Measurements from ENCODE around the gene BNC2. TPM values are rescaled to one million over a fixed set of nuclear protein-coding genes. Genes with fewer than 3 reads are reported as not detected.

Gene BNC2
- total and polyA plus RNA-seq, 5 donors from 2014 or later, result not detected

DNA sequence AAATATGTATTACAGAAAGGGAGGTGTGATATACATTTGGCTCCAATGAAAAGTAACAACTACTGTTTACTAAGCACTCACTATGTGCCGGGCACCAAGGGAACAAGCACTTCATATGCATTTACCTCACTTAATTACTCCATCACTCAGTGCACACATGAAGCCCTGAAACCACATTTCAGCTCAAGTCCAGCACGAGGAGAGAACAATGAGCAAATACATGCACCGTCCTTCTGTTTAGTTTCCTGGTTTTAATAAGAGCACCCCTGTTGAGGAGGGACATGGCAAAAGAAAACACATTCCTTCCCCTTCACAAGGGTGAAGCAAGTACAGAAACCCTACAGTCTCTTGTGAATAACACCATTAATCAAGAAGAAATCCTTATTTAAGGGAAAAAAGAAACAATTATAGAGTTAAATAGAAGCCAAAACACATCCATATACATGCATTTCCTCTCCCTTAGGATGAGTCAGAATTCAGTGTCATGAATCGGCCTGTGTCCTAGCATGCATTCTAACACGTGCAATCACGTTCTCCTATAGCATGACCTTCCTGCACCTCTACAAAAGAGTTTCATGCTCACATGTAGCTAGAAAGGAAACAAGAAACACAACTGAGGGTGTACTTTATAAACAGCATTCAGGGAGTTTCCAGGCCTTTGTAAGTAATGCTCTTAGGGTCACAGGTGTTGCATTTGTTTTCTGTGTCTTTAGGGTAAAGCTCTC is 411.6 kb downstream of the BNC2 start:
- Histone ChIP-seq H3K4me1 (ENCODE audit: control insufficient read depth, insufficient read depth, low read length, poor library complexity, severe bottlenecking) (no peaks in the 10 kb centered on the region), H3K36me3 (ENCODE audit: control insufficient read depth, insufficient read depth, low read length) (no peaks in the 10 kb centered on the region), H3K27ac (ENCODE audit: insufficient read depth, low read length, poor library complexity, severe bottlenecking) (no peak overlapping the region), H3K27me3 (ENCODE audit: control insufficient read depth, insufficient read depth, low read length) (no peaks in the 10 kb centered on the region), H3K4me3 (ENCODE audit: low read depth, low read length) (no peak overlapping the region), H3K9me3 (ENCODE audit: control insufficient read depth in 2 of 2, low read length in 2 of 2) (no peaks in the 10 kb centered on the region)
- no peaks in the 10 kb centered on the region for H3K36me3 Mint-ChIP-seq
- no peak overlapping the region for H3K27ac Mint-ChIP-seq
- DNase-seq (no peak), ATAC-seq (ENCODE audit: low read depth in 2 of 2) (no peak)
- H3K27me3 Mint-ChIP-seq, result no peaks in the 10 kb centered on the region
- no peaks in the 10 kb centered on the region for H3K4me1 Mint-ChIP-seq
- H3K4me3 Mint-ChIP-seq, result no peak overlapping the region
- peaks cover 0 to 9% (median 4%) of the 10 kb centered on the region in 7 donors for H3K9me3 Mint-ChIP-seq

DNA sequence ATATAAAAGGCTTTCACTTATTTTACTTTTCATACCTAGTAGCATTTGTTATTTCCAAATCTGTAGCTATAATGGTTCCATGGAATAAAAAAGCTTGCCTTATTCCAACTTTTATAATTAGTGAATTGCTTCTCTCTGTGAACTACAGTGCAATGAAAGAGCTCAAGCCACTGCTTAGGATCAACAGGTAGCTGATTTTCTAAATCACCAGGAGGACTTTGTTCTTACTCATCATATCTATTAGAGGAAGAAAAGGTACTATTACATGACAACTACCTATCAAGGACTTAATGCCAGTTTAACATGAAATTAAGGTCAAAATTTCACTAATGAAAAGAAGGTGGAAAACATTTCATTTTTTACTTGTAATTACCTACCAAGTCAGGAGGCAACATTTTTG is 414.6 kb downstream of the BNC2 start:
- no peak overlapping the region for H3K4me3 Mint-ChIP-seq
- Histone ChIP-seq H3K27ac (ENCODE audit: insufficient read depth, low read length, poor library complexity, severe bottlenecking) (no peak overlapping the region), H3K4me3 (ENCODE audit: low read depth, low read length) (no peak overlapping the region), H3K36me3 (ENCODE audit: control insufficient read depth, insufficient read depth, low read length) (no peaks in the 10 kb centered on the region), H3K9me3 (ENCODE audit: control insufficient read depth in 2 of 2, low read length in 2 of 2) (no peaks in the 10 kb centered on the region), H3K4me1 (ENCODE audit: control insufficient read depth, insufficient read depth, low read length, poor library complexity, severe bottlenecking) (no peaks in the 10 kb centered on the region), H3K27me3 (ENCODE audit: control insufficient read depth, insufficient read depth, low read length) (no peaks in the 10 kb centered on the region)
- H3K27me3 Mint-ChIP-seq, result no peaks in the 10 kb centered on the region
- ATAC-seq (ENCODE audit: low read depth in 2 of 2), result no peak
- DNase-seq, result no peak
- no peak overlapping the region for H3K27ac Mint-ChIP-seq
- H3K9me3 Mint-ChIP-seq, result peaks cover 0 to 7% (median 0%) of the 10 kb centered on the region in 7 donors
- no peaks in the 10 kb centered on the region for H3K36me3 Mint-ChIP-seq
- H3K4me1 Mint-ChIP-seq, result no peaks in the 10 kb centered on the region

DNA sequence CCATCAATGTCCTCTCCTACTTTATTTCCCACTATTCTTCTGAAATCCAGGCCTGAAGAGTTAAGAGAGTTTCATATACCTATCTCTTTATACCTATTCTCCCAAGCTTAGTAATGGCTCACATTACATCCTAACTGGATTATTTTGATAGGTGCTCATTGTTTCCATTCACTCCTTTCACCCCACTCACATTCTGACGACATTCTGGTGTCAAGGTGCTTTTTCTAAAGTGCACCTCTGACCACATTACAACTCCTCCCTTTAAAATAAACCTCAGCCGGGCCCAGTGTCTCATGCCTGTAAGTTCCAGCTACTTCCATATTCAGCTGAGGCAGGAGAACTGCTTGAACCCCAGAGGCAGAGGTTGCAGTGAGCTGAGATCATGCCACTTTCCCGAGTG is 417.1 kb downstream of the BNC2 start:
- no peaks in the 10 kb centered on the region for H3K27me3 ChIP-seq (ENCODE audit: control insufficient read depth, insufficient read depth, low read length)
- DNase-seq, result no peak
- H3K4me3 Mint-ChIP-seq, result no peak overlapping the region
- no peaks in the 10 kb centered on the region for H3K4me1 ChIP-seq (ENCODE audit: control insufficient read depth, insufficient read depth, low read length, poor library complexity, severe bottlenecking)
- H3K27ac ChIP-seq (ENCODE audit: insufficient read depth, low read length, poor library complexity, severe bottlenecking), result no peak overlapping the region
- no peaks in the 10 kb centered on the region for H3K9me3 ChIP-seq (ENCODE audit: control insufficient read depth in 2 of 2, low read length in 2 of 2)
- H3K36me3 ChIP-seq (ENCODE audit: control insufficient read depth, insufficient read depth, low read length), result no peaks in the 10 kb centered on the region
- no peaks in the 10 kb centered on the region for H3K27me3 Mint-ChIP-seq
- ATAC-seq (ENCODE audit: low read depth in 2 of 2), result no peak
- H3K4me3 ChIP-seq (ENCODE audit: low read depth, low read length), result no peak overlapping the region
- peaks cover 0 to 8% (median 0%) of the 10 kb centered on the region in 7 donors for H3K9me3 Mint-ChIP-seq
- no peaks in the 10 kb centered on the region for H3K36me3 Mint-ChIP-seq
- no peak overlapping the region for H3K27ac Mint-ChIP-seq
- no peaks in the 10 kb centered on the region for H3K4me1 Mint-ChIP-seq

DNA sequence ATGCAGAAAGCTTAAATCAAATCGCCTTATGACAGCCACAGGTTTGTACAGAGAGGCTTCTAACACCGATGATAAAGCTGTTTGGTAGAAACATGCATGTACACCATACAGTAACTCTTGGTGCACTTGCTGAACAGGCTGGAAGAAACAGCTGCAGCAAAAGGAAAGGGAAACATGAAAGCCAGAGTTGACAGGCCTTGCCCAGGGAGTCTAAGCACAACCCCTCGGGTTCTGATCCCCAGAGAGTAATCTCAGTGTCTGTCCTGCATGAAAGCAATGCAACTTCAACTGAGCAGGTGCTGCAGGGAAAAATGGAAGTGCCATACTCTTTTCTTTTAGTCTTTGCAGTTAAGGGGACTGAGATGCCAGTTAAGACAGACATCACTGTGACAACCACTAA is 419.9 kb downstream of the BNC2 start:
- Histone ChIP-seq H3K27ac (ENCODE audit: insufficient read depth, low read length, poor library complexity, severe bottlenecking) (no peak overlapping the region), H3K4me3 (ENCODE audit: low read depth, low read length) (no peak overlapping the region), H3K27me3 (ENCODE audit: control insufficient read depth, insufficient read depth, low read length) (no peaks in the 10 kb centered on the region), H3K4me1 (ENCODE audit: control insufficient read depth, insufficient read depth, low read length, poor library complexity, severe bottlenecking) (no peaks in the 10 kb centered on the region), H3K36me3 (ENCODE audit: control insufficient read depth, insufficient read depth, low read length) (no peaks in the 10 kb centered on the region), H3K9me3 (ENCODE audit: control insufficient read depth in 2 of 2, low read length in 2 of 2) (no peaks in the 10 kb centered on the region)
- no peaks in the 10 kb centered on the region for H3K27me3 Mint-ChIP-seq
- DNase-seq (no peak), ATAC-seq (ENCODE audit: low read depth in 2 of 2) (no peak)
- H3K4me3 Mint-ChIP-seq, result no peak overlapping the region
- no peaks in the 10 kb centered on the region for H3K4me1 Mint-ChIP-seq
- no peaks in the 10 kb centered on the region for H3K36me3 Mint-ChIP-seq
- peaks cover 0 to 8% (median 1%) of the 10 kb centered on the region in 7 donors for H3K9me3 Mint-ChIP-seq
- H3K27ac Mint-ChIP-seq, result no peak overlapping the region

DNA sequence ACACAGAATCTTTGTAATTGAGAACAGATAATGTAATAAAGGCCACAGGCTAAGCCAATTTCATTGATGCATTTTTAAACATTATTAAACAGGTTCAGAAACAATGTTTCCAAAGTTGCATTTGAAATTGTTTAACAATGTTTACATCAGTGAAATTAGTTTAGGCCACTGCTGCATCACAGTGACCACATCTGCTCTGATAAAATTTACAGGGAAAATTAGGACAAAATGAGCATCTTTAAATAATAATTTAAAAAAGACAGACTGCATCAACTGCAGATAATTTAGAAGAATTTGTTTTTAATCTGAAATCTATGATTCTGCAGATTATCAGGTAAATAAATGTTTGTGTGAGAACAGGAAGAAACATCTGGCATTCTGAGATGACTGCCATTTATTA is 420.4 kb downstream of the BNC2 start:
- Mint-ChIP-seq H3K4me3 (no peak overlapping the region), H3K4me1 (no peaks in the 10 kb centered on the region), H3K27me3 (no peaks in the 10 kb centered on the region), H3K9me3 (peaks cover 0 to 8% (median 1%) of the 10 kb centered on the region in 7 donors), H3K27ac (no peak overlapping the region), H3K36me3 (no peaks in the 10 kb centered on the region)
- H3K9me3 ChIP-seq (ENCODE audit: control insufficient read depth in 2 of 2, low read length in 2 of 2), result no peaks in the 10 kb centered on the region
- no peaks in the 10 kb centered on the region for H3K4me1 ChIP-seq (ENCODE audit: control insufficient read depth, insufficient read depth, low read length, poor library complexity, severe bottlenecking)
- H3K27me3 ChIP-seq (ENCODE audit: control insufficient read depth, insufficient read depth, low read length), result no peaks in the 10 kb centered on the region
- H3K36me3 ChIP-seq (ENCODE audit: control insufficient read depth, insufficient read depth, low read length), result no peaks in the 10 kb centered on the region
- H3K4me3 ChIP-seq (ENCODE audit: low read depth, low read length), result no peak overlapping the region
- DNase-seq (no peak), ATAC-seq (ENCODE audit: low read depth in 2 of 2) (no peak)
- no peak overlapping the region for H3K27ac ChIP-seq (ENCODE audit: insufficient read depth, low read length, poor library complexity, severe bottlenecking)

DNA sequence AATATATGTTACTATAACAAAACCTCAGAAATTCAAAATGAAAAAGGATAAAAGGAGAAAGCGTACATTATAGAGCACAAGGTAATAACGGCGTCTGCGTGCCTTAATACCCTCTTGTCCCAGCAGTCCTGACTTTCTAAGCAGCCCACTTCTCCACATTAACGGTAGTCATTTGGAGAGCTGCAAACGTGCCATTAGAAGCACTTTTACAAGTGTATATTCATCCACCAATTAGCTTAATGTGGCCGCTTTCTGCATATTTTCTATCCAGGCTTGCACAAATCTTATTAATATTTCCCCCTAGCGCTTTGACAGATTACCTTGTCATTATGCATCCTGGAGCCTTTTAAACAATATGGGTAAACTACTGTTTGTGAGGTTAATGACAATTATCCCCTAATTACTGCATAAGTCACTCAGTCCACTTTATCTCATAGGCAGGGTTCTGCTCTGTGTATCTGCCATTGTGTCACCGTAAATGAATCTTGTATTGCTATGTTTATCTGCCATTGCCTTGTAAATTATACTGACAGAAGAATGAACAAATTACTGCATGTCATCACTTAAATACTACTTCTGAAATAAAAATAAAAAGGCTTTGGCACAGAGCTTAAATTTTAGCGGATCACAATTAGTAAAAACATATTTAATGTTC is 421.3 kb downstream of the BNC2 start:
- Histone ChIP-seq H3K4me1 (ENCODE audit: control insufficient read depth, insufficient read depth, low read length, poor library complexity, severe bottlenecking) (no peaks in the 10 kb centered on the region), H3K27me3 (ENCODE audit: control insufficient read depth, insufficient read depth, low read length) (no peaks in the 10 kb centered on the region), H3K4me3 (ENCODE audit: low read depth, low read length) (no peak overlapping the region), H3K9me3 (ENCODE audit: control insufficient read depth in 2 of 2, low read length in 2 of 2) (no peaks in the 10 kb centered on the region), H3K27ac (ENCODE audit: insufficient read depth, low read length, poor library complexity, severe bottlenecking) (no peak overlapping the region), H3K36me3 (ENCODE audit: control insufficient read depth, insufficient read depth, low read length) (no peaks in the 10 kb centered on the region)
- no peaks in the 10 kb centered on the region for H3K4me1 Mint-ChIP-seq
- DNase-seq, result no peak
- H3K4me3 Mint-ChIP-seq, result no peak overlapping the region
- no peak overlapping the region for H3K27ac Mint-ChIP-seq
- no peak for ATAC-seq (ENCODE audit: low read depth in 2 of 2)
- H3K36me3 Mint-ChIP-seq, result no peaks in the 10 kb centered on the region
- no peaks in the 10 kb centered on the region for H3K27me3 Mint-ChIP-seq
- peaks cover 0 to 8% (median 1%) of the 10 kb centered on the region in 7 donors for H3K9me3 Mint-ChIP-seq

DNA sequence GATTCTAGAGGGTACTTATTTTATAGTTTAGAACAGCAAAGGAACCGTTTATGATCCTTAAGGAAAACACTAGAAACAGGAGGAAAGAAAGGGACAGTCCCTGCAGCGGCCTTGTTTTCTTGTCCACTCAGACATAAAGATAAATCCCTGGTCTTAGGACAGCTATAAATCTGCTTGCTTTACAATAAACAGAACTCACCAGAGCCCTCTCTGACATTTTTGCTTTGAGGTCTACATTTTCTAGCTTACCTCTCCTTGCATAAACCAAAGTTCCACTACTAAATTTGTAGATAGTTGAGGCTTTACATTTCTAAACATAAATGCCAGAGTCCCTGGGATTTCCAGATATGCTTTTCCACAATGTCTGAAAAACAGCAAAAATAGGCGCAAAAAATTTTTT is 422.5 kb downstream of the BNC2 start:
- H3K9me3 Mint-ChIP-seq, result peaks cover 0 to 6% (median 0%) of the 10 kb centered on the region in 7 donors
- Histone ChIP-seq H3K4me3 (ENCODE audit: low read depth, low read length) (no peak overlapping the region), H3K27me3 (ENCODE audit: control insufficient read depth, insufficient read depth, low read length) (no peaks in the 10 kb centered on the region), H3K4me1 (ENCODE audit: control insufficient read depth, insufficient read depth, low read length, poor library complexity, severe bottlenecking) (no peaks in the 10 kb centered on the region), H3K27ac (ENCODE audit: insufficient read depth, low read length, poor library complexity, severe bottlenecking) (no peak overlapping the region), H3K9me3 (ENCODE audit: control insufficient read depth in 2 of 2, low read length in 2 of 2) (no peaks in the 10 kb centered on the region), H3K36me3 (ENCODE audit: control insufficient read depth, insufficient read depth, low read length) (no peaks in the 10 kb centered on the region)
- DNase-seq (no peak), ATAC-seq (ENCODE audit: low read depth in 2 of 2) (no peak)
- H3K27me3 Mint-ChIP-seq, result no peaks in the 10 kb centered on the region
- H3K4me3 Mint-ChIP-seq, result no peak overlapping the region
- H3K4me1 Mint-ChIP-seq, result no peaks in the 10 kb centered on the region
- no peaks in the 10 kb centered on the region for H3K36me3 Mint-ChIP-seq
- no peak overlapping the region for H3K27ac Mint-ChIP-seq

DNA sequence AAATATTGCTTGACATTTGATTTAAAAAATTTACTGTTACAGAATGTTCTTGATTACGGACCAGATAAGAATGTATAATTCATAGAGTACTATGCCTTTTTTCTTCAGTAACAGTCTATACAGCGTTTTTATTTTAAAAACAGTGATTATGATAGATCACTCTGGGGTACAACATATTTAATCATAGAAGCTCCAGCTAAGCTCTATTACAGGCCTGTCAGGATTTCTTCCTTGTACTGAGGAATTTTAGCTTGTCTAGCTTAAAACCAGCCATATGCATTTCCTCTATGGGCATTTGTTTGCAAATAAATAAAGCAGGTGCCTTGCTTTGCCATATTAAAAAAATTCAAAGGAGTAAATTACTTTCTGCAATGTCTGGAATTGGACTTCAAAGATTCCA is 423.8 kb downstream of the BNC2 start:
- no peak for DNase-seq
- no peaks in the 10 kb centered on the region for H3K36me3 Mint-ChIP-seq

More for the DNA sequence above, 423.8 kb downstream of the BNC2 start:
- peaks cover 0 to 6% (median 0%) of the 10 kb centered on the region in 7 donors for H3K9me3 Mint-ChIP-seq
- no peaks in the 10 kb centered on the region for H3K4me1 Mint-ChIP-seq
- H3K4me3 Mint-ChIP-seq, result no peak overlapping the region
- ATAC-seq (ENCODE audit: low read depth in 2 of 2), result no peak
- no peak overlapping the region for H3K27ac Mint-ChIP-seq
- Histone ChIP-seq H3K4me3 (ENCODE audit: low read depth, low read length) (no peak overlapping the region), H3K4me1 (ENCODE audit: control insufficient read depth, insufficient read depth, low read length, poor library complexity, severe bottlenecking) (no peaks in the 10 kb centered on the region), H3K9me3 (ENCODE audit: control insufficient read depth in 2 of 2, low read length in 2 of 2) (no peaks in the 10 kb centered on the region), H3K27ac (ENCODE audit: insufficient read depth, low read length, poor library complexity, severe bottlenecking) (no peak overlapping the region), H3K36me3 (ENCODE audit: control insufficient read depth, insufficient read depth, low read length) (no peaks in the 10 kb centered on the region), H3K27me3 (ENCODE audit: control insufficient read depth, insufficient read depth, low read length) (no peaks in the 10 kb centered on the region)
- H3K27me3 Mint-ChIP-seq, result no peaks in the 10 kb centered on the region
